GM21360 (cell line): ENCODE measurements around the gene ZNF490.

ENCODE experiments used
- ATAC-seq: cut with Tn5 transposase; IDR thresholded peaks from one replicate; pipeline ENCODE4 v1.9.1; 2021; ENCODE audit warnings: mild to moderate bottlenecking, moderate library complexity; ENCODE audit not compliant: unreplicated experiment

Gene ZNF490

GRCh38 chr19:12545267-12545666 lies 65.3 kb downstream of the ZNF490 start:
- no peak for ATAC-seq

GRCh38 chr19:12544401-12544876 lies 66.2 kb downstream of the ZNF490 start:
- no peak for ATAC-seq

GRCh38 chr19:12543855-12544254 lies 66.8 kb downstream of the ZNF490 start:
- ATAC-seq, result no peak
